NCI-H2029 treated with DMSO at 0.1 percent for 48 hours (cell line): ENCODE measurements around the gene SMIM36.
"Not testable (repeated sequence)": the region's sequence is repeated elsewhere in the genome, so short reads cannot be mapped to it uniquely, and the experiment has no call there.

Experiments used
- DNase-seq: peaks from one replicate; lab custom pipeline; 2025; lab: John Stamatoyannopoulos, UW

The SMIM36 gene

GRCh38 chr17:55501626-55502025, 9.6 kb downstream of the SMIM36 start:
- DNase-seq: not testable (repeated sequence)

DNA sequence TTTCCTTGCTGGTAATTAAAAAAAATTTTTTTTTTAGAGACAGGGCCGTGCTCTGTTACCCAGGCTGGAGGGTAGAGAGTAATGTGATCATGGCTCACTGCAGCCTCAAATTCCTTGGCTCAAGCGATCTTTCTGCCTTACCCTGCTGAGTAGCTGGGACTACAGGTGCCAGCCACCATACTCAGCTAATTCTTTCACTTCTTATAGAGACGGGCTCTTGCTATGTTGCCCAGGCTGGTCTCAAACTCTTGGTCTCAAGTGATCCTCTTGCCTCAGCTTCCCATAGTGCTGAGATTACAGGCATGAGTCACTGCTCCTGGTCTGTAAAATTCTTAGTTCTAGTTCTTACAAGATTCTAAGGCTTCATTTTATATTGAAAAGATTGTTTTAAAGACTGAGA, 11.1 kb downstream of the SMIM36 start:
- no peak for DNase-seq

GRCh38 chr17:55496094-55496881, 15.0 kb downstream of the SMIM36 start:
- DNase-seq: no peak

- DNase-seq: no peak
Measured at GRCh38 chr17:55495239-55495638, 16.0 kb downstream of the SMIM36 start.

GRCh38 chr17:55492781-55493341, 18.4 kb downstream of the SMIM36 start:
- DNase-seq: no peak

GRCh38 chr17:55490376-55490775, 20.9 kb downstream of the SMIM36 start:
- no peak for DNase-seq

DNA sequence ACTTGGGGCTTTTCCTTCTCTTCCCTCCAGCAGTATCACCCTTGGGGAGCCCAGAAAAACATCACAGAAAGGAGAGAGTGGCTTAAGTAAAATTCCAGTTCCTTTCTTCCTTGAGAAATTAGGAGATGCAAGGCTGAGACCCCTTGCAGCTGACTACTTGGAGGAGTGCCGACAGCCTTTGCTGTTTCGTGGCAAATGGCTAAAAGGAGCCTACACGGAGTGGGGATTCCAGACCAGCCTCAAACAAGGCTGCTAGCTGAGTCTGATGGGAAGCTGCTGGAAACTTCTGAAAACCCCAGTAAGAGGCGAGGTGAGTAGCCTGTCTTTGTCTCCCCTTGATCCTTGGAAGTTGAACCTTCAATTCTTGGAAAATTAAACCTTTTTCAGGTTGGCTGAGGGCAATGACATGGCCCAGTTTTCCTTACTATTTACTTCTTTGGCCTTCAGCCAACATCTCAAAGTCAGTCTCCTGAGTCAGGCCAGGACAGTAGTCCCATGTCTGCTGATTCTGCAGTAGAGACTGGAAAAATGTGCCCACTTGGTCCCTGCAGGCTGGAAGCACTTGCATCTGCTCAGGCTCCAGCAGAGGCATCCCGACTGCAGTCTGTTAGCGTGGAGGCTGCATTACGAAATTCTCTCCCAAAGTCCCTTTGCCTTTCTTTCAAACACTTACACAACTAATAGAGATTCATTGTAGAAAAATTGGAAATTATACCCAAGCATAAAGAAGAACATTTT, 23.4 kb downstream of the SMIM36 start:
- DNase-seq: no peak

- DNase-seq: no peak
Measured at GRCh38 chr17:55484575-55484974, 26.7 kb downstream of the SMIM36 start.

DNA sequence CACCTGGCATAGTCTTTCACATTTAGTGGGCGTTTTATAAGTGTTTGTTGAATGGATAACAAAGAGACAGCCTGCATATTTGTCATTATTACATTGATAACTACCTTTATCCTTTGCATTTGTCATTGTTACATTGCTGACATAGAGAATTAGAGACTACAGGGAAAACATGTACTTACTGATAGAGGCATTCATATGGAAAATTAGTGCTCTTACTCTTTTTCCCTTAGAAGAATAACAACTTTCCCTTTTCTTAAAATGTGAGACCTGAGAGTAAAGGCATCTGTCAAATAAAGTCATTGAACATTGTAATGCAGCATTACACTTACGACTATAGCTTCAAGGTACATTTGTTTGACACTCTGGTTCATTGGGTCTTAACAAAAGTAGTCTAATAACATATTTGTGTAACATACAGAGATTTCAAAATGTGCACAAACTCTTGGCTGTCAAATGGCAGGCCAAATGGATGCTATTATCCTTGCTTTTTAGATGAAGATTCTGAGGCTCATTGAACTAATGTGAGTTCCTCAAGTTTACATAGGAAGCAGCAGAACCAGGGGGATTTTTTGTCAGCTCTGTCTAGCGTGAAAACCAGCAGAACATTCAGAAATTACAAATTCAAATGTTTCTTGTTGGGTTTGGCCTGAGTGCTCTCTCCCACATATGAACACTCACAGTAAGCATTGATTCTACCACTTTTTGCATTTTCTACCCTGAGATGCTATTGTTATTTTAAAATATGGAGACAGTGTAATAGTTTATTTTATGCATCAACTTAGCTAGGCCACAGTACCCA, 28.5 kb downstream of the SMIM36 start:
- DNase-seq: no peak

DNA sequence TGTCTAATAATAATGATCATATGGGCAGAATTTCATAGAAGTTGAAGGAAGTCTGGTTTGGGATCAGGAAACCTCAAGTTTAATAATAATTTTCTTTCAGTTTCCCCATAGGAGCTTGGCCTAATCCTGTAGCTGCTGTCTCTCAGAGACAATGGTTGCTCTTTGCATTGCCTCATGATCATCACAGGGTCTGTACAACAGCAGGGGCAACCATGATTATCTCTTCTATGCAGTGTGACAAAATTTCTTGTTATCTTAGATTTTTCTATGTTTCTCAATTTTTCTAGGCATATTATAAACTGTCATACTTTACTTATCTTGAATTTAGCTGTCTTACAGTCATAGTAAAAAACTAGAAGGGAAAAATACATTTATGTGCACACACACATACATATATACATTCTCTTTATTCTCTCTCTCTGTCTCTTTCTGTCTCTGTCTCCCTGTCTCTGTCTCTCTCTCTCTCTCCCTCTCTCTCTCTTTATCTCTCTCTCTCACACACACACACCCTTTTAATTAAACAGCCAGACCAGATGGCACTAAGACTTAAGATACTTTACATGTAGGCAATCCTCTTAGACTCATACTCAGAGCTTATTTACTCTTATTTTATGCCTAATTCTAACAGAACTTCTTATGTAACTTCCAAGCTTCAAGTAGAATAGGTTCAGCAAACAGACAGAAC, 30.5 kb downstream of the SMIM36 start:
- no peak for DNase-seq

- no peak for DNase-seq
Measured at GRCh38 chr17:55479903-55480302, 31.3 kb downstream of the SMIM36 start.

- no peak for DNase-seq
Measured at GRCh38 chr17:55478971-55479370, 32.3 kb downstream of the SMIM36 start.

GRCh38 chr17:55466671-55467070, 44.6 kb downstream of the SMIM36 start:
- DNase-seq: no peak

DNA sequence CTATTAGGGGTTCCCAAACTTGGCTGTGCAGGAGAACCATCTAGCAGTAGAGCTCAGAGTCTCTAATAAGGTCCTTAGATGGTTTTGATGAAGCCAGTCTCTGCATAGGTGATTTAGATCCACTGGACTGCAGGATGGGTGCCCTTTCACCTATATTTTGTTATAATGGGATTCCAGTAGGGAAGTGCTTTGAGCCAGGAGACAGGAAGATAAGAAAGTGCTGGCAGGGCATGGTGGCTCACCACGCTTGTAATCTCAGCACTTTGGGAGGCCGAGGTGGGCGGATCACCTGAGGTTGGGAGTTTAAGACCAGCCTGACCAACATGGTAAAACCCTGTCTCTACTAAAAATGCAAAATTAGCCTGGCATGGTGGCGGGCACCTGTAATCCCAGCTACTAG, 45.5 kb downstream of the SMIM36 start:
- not testable (repeated sequence) for DNase-seq

DNA sequence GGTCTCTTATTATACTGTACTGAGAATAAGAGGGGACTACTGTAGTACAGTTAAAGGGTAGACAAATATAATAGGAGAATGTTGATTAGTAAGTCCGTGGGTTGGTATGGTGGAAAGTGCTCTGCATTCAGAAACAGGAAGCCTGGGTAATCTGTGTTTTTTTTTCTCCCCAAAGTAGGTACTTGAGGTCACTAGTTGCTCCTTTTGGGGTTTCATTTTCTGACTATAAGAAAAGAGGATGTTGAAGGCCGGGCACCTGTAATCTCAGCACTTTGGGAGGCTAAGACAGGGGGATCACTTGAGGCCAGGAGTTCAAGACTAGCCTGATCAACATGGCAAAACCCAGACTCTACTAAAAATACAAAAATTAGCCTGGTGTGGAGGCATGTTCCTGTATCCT, 47.7 kb downstream of the SMIM36 start:
- DNase-seq: no peak

DNA sequence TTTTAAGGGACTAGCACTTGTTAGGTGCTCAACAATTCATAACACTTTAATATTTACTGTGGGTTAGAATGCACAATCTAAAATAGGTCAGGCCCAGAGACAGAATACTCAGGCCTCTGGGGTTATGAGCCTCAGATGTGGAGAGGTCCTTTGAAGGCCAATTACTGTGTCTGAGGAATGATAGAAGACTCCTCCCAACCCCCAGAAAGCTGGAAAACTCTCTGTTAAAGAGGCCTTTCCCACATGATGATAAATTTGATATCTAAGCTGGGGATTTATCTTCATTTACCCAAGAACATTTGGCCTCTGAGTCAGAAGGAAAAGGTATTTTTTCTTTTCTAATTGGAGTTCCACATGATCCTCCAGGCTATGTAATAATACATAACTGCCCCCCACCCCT, 48.5 kb downstream of the SMIM36 start:
- no peak for DNase-seq

GRCh38 chr17:55462234-55462633, 49.0 kb downstream of the SMIM36 start:
- DNase-seq: no peak

DNA sequence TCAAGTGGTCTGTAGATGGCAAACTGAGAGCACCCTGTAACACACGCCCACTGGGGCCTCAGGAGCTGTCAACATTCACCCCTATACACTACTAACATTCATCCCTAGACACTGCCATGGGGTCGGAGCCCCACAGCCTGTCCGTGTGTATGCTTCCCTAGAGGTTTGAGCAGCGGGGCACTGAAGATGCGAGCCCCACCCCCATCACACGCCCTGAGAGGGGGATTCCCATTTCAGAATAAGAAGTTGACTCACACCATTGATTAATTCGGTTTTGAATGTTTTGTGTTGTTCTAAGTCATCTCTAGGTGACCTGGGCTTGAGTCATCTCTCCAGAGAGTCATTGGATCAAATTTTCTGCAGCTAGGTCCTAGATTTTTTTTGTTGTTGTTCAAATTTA, 52.3 kb downstream of the SMIM36 start:
- DNase-seq: no peak

GRCh38 chr17:55458287-55458900, 52.9 kb downstream of the SMIM36 start:
- DNase-seq: no peak

- no peak for DNase-seq
Measured at GRCh38 chr17:55456307-55457240, 54.7 kb downstream of the SMIM36 start.
